NCI-H1436 (cell line): ENCODE results near the gene MPV17L.
"Not testable (repeated sequence)": the region's sequence is repeated elsewhere in the genome, so short reads cannot be mapped to it uniquely, and the experiment has no call there.

ENCODE experiments used
- DNase-seq: peaks from one replicate; lab custom pipeline; 2025; lab: John Stamatoyannopoulos, UW

The MPV17L gene

GRCh38 chr16:15395631-15396508 lies at the start of gene MPV17L:
TSS of gene MPV17L (plus strand) at chr16:15395754. CDS start at chr16:15395898, 144 bp downstream.
- peak; percentile 0 for DNase-seq

GRCh38 chr16:15348721-15349120 lies 46.8 kb upstream of the MPV17L start:
- DNase-seq, result not testable (repeated sequence)

GRCh38 chr16:15351251-15351650 lies 44.3 kb upstream of the MPV17L start:
- DNase-seq, result not testable (repeated sequence)

DNA sequence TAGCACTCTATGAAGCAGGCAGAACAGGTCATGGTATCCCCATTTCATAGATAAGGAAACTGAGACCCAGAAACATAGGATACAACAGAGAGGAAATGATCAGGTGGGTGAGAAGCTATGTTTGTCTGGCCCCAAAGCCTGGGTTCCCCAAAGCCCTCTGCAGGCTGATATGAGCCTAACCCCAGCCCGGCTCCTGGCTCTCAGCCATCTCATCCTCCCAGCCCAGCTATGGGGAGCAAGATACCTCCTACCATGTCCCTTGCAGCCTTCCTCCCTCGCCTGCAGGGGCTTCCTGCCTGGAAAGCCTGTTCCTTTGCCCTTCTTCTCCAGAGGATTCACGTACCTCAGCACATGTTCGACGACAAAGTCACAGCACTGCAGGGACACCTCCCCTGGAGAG lies 43.8 kb upstream of the MPV17L start:
- DNase-seq, result not testable (repeated sequence)

- DNase-seq, result not testable (repeated sequence)
Observed at GRCh38 chr16:15352852-15353251, 42.7 kb upstream of the MPV17L start.

DNA sequence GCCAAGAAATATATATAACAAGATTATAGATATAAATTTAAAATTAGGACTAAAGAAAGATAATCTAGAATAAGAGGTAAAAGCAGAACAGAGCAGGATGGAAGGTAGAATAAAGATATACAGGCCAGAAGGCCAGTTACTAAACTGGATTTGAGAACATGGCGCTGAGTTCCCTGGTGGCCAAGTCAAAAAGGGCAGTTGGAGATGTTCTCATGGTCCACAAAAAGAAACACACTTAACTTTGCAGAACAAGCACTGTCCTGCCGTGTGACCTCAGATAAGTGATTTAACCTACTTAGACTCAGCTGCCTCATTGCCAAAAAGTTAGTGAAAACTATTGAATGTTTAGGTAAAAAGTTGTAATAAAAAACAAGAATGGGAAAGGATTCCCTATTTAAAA lies 40.7 kb upstream of the MPV17L start:
- not testable (repeated sequence) for DNase-seq

GRCh38 chr16:15357495-15357894 lies 38.1 kb upstream of the MPV17L start:
- not testable (repeated sequence) for DNase-seq

GRCh38 chr16:15378194-15378593 lies 17.4 kb upstream of the MPV17L start, which contains the start of gene NPIPA5:
TSS of gene NPIPA5 (minus strand) at chr16:15378294. CDS start at chr16:15378294, 0 bp downstream.
- DNase-seq, result not testable (repeated sequence)

- DNase-seq, result not testable (repeated sequence)
Observed at GRCh38 chr16:15382810-15383209, 12.7 kb upstream of the MPV17L start.

GRCh38 chr16:15388060-15388459 lies 7.5 kb upstream of the MPV17L start:
- DNase-seq, result not testable (repeated sequence)

- not testable (repeated sequence) for DNase-seq
Observed at GRCh38 chr16:15389916-15390315, 5.6 kb upstream of the MPV17L start.

DNA sequence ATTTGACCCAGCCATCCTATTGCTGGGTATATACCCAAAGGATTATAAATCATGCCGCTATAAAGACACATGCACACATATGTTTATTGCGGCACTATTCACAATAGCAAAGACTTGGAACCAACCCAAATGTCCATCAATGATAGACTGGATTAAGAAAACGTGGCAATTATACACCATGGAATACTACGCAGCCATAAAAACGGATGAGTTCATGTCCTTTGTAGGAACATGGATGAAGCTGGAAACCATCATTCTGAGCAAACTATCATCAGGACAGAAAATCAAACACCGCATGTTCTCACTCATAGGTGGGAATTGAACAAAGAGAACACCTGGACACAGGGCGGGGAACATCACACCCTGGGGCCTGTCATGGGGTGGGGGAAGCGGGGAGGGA lies 2.5 kb upstream of the MPV17L start:
- DNase-seq, result not testable (repeated sequence)

GRCh38 chr16:15396509-15396829 lies 915 bp downstream of the MPV17L start:
- DNase-seq, result not testable (repeated sequence)

- no peak for DNase-seq
Observed at GRCh38 chr16:15396948-15397594, 1.5 kb downstream of the MPV17L start.

DNA sequence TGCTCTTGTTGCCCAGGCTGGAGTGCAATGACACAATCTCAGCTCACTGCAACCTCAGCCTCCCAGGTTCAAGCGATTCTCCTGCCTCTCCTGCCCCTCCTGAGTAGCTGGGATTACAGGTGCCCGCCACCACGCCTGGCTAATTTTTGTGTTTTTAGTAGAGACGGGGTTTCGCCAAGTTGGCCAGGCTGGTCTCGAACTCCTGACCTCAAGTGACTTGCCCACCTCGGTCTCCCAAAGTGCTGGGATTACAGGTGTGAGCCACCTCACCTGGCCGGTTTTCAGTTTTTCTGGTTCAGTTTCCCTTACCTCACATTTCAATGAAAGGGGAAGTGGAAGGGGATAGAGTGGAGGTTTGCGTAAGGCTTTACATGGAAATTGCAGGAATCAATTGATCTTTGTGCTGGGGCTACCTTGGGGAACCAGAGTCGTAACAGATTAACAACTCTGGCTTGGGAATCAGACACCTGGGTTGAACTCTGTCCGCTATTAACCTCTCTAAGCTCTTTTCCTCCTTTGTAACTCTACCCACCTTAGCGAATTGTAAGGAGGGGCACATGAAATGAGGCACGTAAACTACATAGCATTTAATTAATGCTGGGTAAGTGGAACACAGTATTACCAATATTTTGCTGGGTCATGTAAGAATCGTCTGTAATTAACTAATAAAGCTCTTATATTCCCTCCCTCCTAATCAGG lies 3.2 kb downstream of the MPV17L start:
- no peak for DNase-seq

- no peak for DNase-seq
Observed at GRCh38 chr16:15399317-15399716, 3.8 kb downstream of the MPV17L start.

GRCh38 chr16:15400314-15400713 lies 4.8 kb downstream of the MPV17L start:
- DNase-seq, result not testable (repeated sequence)

- DNase-seq, result no peak
Observed at GRCh38 chr16:15401972-15402371, 6.4 kb downstream of the MPV17L start.

- DNase-seq, result no peak
Observed at GRCh38 chr16:15403392-15403995, 7.9 kb downstream of the MPV17L start.

DNA sequence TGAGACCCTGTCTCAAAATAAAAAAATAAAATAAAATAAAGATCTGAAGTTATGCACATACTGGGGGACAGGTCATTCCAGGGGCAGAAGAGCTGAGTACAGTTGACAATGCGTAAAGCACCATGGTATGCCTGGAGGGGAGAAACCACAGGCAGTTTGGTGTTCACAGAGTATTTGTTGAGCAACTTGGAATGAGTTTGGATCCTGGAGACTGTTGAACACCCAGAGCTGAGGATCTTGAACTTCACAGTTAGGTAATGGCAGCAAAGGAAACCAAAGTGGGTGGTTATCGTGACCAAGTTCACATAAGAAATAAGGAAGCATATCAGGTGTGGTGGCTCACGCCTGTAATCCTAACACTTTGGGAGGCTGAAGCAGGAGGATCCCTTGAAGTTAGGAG lies 8.5 kb downstream of the MPV17L start:
- not testable (repeated sequence) for DNase-seq

DNA sequence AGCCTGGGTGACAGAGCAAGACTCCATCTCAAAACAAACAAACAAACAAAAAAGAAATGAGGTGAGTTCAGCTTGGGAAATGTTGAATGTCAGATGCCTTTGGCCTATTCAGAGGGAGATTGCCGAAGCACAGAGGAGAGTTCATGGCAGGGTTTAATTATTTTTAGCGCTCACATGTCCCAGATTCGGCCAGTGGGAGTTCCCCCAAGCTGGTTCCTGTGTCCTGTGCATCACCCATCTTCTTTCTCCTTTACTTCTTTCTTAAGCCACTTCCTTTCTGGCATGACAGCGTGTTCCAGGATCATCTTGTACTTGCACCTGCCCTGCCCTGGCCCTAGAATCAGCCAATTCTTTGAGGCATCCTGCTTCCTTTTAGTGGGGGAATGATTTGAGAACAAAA lies 9.2 kb downstream of the MPV17L start:
- DNase-seq, result no peak

DNA sequence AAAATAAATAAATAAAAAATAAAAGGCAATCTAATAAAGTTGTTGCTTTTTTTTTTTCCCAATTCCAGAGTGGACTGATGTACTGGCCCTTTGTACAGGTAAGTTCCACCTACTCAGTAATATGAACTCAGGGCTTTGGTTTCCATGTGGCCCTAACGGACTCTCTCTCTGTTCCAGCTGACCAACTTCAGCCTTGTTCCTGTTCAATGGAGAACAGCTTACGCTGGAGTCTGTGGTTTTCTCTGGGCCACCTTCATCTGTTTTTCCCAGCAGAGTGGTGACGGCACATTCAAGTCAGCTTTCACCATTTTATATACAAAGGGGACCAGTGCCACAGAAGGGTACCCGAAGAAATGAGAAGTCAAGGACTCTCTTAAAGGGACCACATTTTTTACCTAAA lies 12.2 kb downstream of the MPV17L start:
- DNase-seq, result not testable (repeated sequence)
